ENCODE results near the gene PPP2R1A. TPM values are rescaled to one million over a fixed set of nuclear protein-coding genes. Genes with fewer than 3 reads are reported as not detected.

The PPP2R1A gene
- total RNA-seq, 1 experiment from 2014 or later, result 266 TPM

DNA sequence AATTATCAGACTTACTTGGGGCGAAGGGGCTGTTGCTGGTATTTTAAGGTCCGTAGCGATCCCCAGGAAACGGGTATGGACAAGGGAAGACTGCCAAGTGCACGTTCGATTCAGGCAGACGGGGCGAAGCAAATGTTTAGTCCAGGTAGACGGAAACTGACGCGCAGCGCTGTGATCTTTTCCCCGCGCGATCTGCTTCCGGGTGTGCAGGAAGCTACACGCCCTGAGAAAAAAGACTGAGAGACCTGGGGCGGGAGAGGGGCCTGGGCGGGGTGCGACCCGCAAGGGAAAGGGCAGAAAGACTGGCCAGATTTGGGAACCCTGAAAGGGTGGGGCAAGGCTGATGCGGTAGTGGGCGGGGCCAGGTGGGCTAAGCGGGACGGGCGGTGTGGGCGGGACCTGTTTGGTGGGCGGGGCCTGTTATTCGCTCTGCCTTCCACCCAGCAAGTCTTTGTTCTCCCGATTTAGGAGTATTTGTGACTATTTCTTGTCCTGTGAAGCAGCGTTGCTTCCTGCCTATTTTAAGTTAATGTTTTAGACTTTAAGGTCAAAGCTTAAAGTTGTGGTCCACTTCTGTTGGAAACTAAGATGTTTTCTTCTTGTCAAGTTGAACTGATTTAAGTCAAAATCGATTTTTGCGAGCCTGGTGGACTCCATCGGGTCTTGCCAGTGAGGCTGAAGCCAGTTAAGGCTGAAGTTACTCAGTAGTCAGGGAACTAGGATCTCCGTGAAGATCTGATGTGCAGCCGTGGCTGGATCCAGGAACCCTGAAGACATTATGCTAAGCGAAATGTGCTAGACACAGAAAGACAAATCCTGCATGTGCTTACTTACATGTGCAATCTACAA, 18.3 kb upstream of the PPP2R1A start, which contains the start of gene ZNF836 (continued):
- TF ChIP-seq, protein P1, sequence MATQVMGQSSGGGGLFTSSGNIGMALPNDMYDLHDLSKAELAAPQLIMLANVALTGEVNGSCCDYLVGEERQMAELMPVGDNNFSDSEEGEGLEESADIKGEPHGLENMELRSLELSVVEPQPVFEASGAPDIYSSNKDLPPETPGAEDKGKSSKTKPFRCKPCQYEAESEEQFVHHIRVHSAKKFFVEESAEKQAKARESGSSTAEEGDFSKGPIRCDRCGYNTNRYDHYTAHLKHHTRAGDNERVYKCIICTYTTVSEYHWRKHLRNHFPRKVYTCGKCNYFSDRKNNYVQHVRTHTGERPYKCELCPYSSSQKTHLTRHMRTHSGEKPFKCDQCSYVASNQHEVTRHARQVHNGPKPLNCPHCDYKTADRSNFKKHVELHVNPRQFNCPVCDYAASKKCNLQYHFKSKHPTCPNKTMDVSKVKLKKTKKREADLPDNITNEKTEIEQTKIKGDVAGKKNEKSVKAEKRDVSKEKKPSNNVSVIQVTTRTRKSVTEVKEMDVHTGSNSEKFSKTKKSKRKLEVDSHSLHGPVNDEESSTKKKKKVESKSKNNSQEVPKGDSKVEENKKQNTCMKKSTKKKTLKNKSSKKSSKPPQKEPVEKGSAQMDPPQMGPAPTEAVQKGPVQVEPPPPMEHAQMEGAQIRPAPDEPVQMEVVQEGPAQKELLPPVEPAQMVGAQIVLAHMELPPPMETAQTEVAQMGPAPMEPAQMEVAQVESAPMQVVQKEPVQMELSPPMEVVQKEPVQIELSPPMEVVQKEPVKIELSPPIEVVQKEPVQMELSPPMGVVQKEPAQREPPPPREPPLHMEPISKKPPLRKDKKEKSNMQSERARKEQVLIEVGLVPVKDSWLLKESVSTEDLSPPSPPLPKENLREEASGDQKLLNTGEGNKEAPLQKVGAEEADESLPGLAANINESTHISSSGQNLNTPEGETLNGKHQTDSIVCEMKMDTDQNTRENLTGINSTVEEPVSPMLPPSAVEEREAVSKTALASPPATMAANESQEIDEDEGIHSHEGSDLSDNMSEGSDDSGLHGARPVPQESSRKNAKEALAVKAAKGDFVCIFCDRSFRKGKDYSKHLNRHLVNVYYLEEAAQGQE (IDR thresholded peaks at IDR 0.05; ENCODE audit: low read depth), result no peak
- TF ChIP-seq SP1 (IDR thresholded peaks at IDR 0.05; ENCODE audit: low read depth) (no peak), ELF1 (IDR thresholded peaks at IDR 0.05; ENCODE audit: borderline replicate concordance, low read depth) (no peak), EGR1 (IDR thresholded peaks at IDR 0.05; ENCODE audit: low read depth) (no peak), RAD21 (IDR thresholded peaks at IDR 0.05; ENCODE audit: low read depth) (no peak), ZFX (IDR thresholded peaks at IDR 0.05) (no peak)

- Histone ChIP-seq H4K20me1 (ENCODE audit: insufficient read depth) (no peaks in the 10 kb centered on the region), H3K9me2 (ENCODE audit: insufficient read depth) (no peaks in the 10 kb centered on the region), H3K27ac (ENCODE audit: low read depth, low read length) (no peak overlapping the region), H2AFZ (ENCODE audit: low read depth, low read length, poor library complexity, severe bottlenecking) (no peak overlapping the region), H3K79me2 (ENCODE audit: insufficient read depth, low read length) (no peaks in the 10 kb centered on the region), H3K9ac (ENCODE audit: low read length) (no peak overlapping the region), H3K27me3 (ENCODE audit: insufficient read depth, low read length) (no peaks in the 10 kb centered on the region), H3K4me3 (replicated peaks in 1 of 2; ENCODE audit: low read depth in 1 of 2, low read length in 2 of 2) (no peak overlapping the region), H3K4me1 (ENCODE audit: control insufficient read depth in 1 of 2, insufficient read depth in 2 of 2, low read length in 2 of 2) (no peaks in the 10 kb centered on the region), H3K36me3 (ENCODE audit: control insufficient read depth in 1 of 2, insufficient read depth in 2 of 2, low read length in 2 of 2) (no peaks in the 10 kb centered on the region), H3K9me3 (ENCODE audit: control insufficient read depth in 1 of 2, insufficient read depth in 1 of 2, low read depth in 1 of 2, low read length in 2 of 2) (peaks cover 0 to 7% of the 10 kb centered on the region in 2 experiments; a peak in 2 of 4 replicates), H3K4me2 (ENCODE audit: low read length) (no peak overlapping the region)
- intact Hi-C loops (cut with micrococcal nuclease), result no loop called here
- ChIA-PET CTCF (no interaction called here), RAD21 (ENCODE audit: low non-redundant PET in 1 of 2, low total read pairs in 2 of 2, uncharacterized antibody in 2 of 2, unreplicated experiment in 2 of 2) (no interaction called here), POLR2A (no interaction called here)
- TF ChIP-seq JUND (IDR thresholded peaks at IDR 0.05) (no peak), RAD21 (IDR thresholded peaks at IDR 0.05; ENCODE audit: low read depth) (no peak), SP1 (IDR thresholded peaks at IDR 0.05; ENCODE audit: low read depth) (no peak), FOSL1 (IDR thresholded peaks at IDR 0.05; ENCODE audit: low read depth) (no peak)
- TF ChIP-seq, protein P2, sequence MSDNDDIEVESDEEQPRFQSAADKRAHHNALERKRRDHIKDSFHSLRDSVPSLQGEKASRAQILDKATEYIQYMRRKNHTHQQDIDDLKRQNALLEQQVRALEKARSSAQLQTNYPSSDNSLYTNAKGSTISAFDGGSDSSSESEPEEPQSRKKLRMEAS (IDR thresholded peaks at IDR 0.05), result no peak
- DNase-seq (ENCODE audit: low read depth, low spot score) (no peak), ATAC-seq (no peak)
- no TSS peak for BruUV-seq (replicated peaks)
These were observed 17.5 kb upstream of the PPP2R1A start for GRCh38 chr19:52172347-52172746.
